KMS-11 (cell line): ENCODE results near the gene MMP25.
"Not testable (repeated sequence)": the region's sequence is repeated elsewhere in the genome, so short reads cannot be mapped to it uniquely, and the experiment has no call there.

Source experiments
- H2AFZ ChIP-seq: fragments of 200-600 bp; sonication (generic); 2 replicates; pipeline ENCODE4 v1.6.1; 2016; ENCODE audit warnings: antibody characterized with exemption, mixed run types, low read depth
- H3K27ac ChIP-seq: fragments of 200-600 bp; sonication (generic); 2 replicates; pipeline ENCODE4 v1.6.1; 2016; ENCODE audit warnings: mild to moderate bottlenecking, mixed run types
- H3K27me3 ChIP-seq: fragments of 200-600 bp; sonication (generic); 2 replicates; pipeline ENCODE4 v1.6.1; 2017; ENCODE audit warnings: mild to moderate bottlenecking, low read depth, mixed run types, moderate library complexity; ENCODE audit not compliant: insufficient read depth
- H3K36me3 ChIP-seq: fragments of 200-600 bp; sonication (generic); 2 replicates; pipeline ENCODE4 v1.6.1; 2017; ENCODE audit warnings: mild to moderate bottlenecking, mixed run types; ENCODE audit not compliant: insufficient read depth
- H3K4me1 ChIP-seq: fragments of 200-600 bp; sonication (generic); 2 replicates; pipeline ENCODE4 v1.6.1; 2016; ENCODE audit warnings: mild to moderate bottlenecking, low read depth, mixed run types; ENCODE audit not compliant: poor library complexity, severe bottlenecking
- H3K4me2 ChIP-seq: fragments of 200-600 bp; sonication (generic); 2 replicates; pipeline ENCODE4 v1.7.0; 2016; ENCODE audit warnings: mild to moderate bottlenecking, mixed run types
- H3K4me3 ChIP-seq: fragments of 200-600 bp; sonication (generic); IDR thresholded peaks from 2 replicates; pipeline ENCODE4 v1.6.1; 2017; ENCODE audit warnings: low read depth, low read length, mixed read lengths; ENCODE audit not compliant: insufficient read depth
- H3K79me2 ChIP-seq: fragments of 200-600 bp; sonication (generic); 2 replicates; pipeline ENCODE4 v1.6.1; 2016; ENCODE audit warnings: low read depth, mixed run types; ENCODE audit not compliant: insufficient read depth
- H3K9ac ChIP-seq: fragments of 200-600 bp; sonication (generic); 2 replicates; pipeline ENCODE4 v1.6.1; 2016; ENCODE audit warnings: mild to moderate bottlenecking, mixed run types
- H4K20me1 ChIP-seq: fragments of 200-600 bp; sonication (generic); 2 replicates; pipeline ENCODE4 v1.6.1; 2016; ENCODE audit warnings: mild to moderate bottlenecking, mixed run types; ENCODE audit not compliant: insufficient read depth
- TF ChIP-seq, protein P1 (sequence below): fragments of 200-600 bp; sonication (generic); conservative IDR thresholded peaks from 2 replicates; pipeline ENCODE4 v1.6.1; 2017; ENCODE audit warnings: low read depth, mild to moderate bottlenecking, antibody characterized with exemption, low read length, moderate library complexity, mixed read lengths

Gene MMP25

DNA sequence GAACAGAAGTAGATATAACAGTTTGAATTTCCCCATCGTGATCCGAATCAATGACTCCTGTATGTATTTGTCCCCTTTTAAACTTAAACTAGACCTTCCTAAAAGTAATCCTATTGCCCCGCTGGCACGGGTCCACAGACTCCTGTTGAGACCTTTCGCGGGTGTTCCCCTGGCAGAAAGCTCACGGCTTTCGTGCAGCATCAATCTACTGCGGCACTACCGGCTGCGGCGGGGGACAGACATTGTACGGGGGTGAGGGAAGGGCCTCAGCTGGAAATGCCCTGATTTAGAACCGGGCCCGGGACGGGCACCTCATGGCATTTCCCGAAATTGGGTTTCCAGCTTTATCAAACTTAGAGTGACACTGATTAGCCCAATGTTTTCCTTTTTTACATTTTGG, 33.7 kb downstream of the MMP25 start:
- Histone ChIP-seq H3K4me1 (peaks cover 6% of the 10 kb centered on the region), H3K4me3 (no peak overlapping the region), H3K9ac (no peak overlapping the region), H3K27me3 (peaks cover 60% of the 10 kb centered on the region; the same call in 1 of the 2 replicates), H3K36me3 (no peaks in the 10 kb centered on the region), H4K20me1 (no peaks in the 10 kb centered on the region), H3K79me2 (no peaks in the 10 kb centered on the region), H3K27ac (no peak overlapping the region), H3K4me2 (no peak overlapping the region), H2AFZ (no peak overlapping the region)
- TF ChIP-seq, protein P1, sequence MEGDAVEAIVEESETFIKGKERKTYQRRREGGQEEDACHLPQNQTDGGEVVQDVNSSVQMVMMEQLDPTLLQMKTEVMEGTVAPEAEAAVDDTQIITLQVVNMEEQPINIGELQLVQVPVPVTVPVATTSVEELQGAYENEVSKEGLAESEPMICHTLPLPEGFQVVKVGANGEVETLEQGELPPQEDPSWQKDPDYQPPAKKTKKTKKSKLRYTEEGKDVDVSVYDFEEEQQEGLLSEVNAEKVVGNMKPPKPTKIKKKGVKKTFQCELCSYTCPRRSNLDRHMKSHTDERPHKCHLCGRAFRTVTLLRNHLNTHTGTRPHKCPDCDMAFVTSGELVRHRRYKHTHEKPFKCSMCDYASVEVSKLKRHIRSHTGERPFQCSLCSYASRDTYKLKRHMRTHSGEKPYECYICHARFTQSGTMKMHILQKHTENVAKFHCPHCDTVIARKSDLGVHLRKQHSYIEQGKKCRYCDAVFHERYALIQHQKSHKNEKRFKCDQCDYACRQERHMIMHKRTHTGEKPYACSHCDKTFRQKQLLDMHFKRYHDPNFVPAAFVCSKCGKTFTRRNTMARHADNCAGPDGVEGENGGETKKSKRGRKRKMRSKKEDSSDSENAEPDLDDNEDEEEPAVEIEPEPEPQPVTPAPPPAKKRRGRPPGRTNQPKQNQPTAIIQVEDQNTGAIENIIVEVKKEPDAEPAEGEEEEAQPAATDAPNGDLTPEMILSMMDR = no peak

DNA sequence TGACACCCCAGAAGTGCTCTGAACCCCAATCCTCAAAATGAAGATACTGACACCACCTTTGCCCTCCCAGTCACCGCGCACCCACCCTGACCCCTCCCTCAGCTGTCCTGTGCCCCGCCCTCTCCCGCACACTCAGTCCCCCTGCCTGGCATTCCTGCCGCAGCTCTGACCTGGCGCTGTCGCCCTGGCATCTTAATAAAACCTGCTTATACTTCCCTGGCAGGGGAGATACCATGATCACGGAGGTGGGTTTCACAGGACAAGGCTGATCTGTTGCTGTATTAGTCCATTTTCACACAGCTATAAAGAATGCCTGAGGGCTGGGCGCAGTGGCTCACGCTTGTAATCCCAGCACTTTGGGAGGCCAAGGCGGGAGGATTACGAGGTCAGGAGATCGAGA, 35.6 kb downstream of the MMP25 start:
- not testable (repeated sequence) for H3K4me3 ChIP-seq, H3K36me3 ChIP-seq, H3K27ac ChIP-seq, H3K79me2 ChIP-seq, H2AFZ ChIP-seq, H3K4me1 ChIP-seq, H3K4me2 ChIP-seq, H4K20me1 ChIP-seq, H3K9ac ChIP-seq
- H3K27me3 ChIP-seq = peaks cover 56% of the 10 kb centered on the region; the same call in 1 of the 2 replicates

DNA sequence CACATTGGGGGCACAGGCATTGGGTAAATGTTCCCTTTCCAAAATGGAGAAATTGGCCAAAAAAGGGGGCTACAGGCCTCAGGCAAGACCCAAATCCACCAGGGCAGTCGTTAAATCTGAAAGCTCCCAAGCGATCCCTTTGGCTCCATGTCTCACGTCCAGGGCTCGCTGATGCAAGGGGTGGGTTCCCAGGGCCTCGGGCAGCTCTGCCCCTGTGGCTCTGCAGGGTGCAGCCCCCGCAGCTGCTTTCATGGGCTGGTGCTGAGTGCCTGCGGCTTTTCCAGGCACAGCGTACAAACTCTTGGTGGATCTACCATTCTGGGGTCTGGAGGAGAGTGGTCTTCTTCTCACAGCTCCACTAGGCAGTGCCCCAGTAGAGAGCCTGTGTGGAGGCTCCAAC, 37.0 kb downstream of the MMP25 start:
- H3K79me2 ChIP-seq, H3K4me3 ChIP-seq, H3K9ac ChIP-seq, H3K4me1 ChIP-seq, H3K27ac ChIP-seq, H2AFZ ChIP-seq, H3K36me3 ChIP-seq, H3K4me2 ChIP-seq, H4K20me1 ChIP-seq: not testable (repeated sequence)
- H3K27me3 ChIP-seq = peaks cover 46% of the 10 kb centered on the region; the same call in 1 of the 2 replicates

DNA sequence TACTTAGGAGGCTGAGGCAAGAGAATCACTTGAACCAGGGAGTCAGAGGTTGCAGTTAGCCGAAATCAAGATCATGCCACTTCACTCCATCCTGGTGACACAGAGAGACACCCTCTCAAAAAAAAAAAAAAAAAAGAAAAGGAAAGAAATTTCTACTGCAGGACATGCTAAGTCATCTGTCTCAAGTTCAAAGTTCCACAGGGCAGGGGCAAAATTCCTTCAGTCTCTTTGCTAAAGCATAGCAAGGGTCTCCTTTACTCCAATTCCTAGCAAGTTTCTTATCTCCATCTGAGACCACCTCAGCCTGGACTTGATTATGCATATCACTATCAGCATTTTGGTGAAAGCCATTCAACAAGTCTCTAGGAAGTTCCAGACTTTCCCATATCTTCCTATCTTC, 38.1 kb downstream of the MMP25 start:
- Histone ChIP-seq H3K36me3 (no peaks in the 10 kb centered on the region), H3K79me2 (no peaks in the 10 kb centered on the region), H3K4me2 (no peak overlapping the region), H2AFZ (no peak overlapping the region), H4K20me1 (no peaks in the 10 kb centered on the region), H3K9ac (no peak overlapping the region), H3K27me3 (peaks cover 39% of the 10 kb centered on the region; the same call in 1 of the 2 replicates), H3K4me3 (no peak overlapping the region), H3K4me1 (no peaks in the 10 kb centered on the region), H3K27ac (no peak overlapping the region)
- TF ChIP-seq, protein P1 = no peak

DNA sequence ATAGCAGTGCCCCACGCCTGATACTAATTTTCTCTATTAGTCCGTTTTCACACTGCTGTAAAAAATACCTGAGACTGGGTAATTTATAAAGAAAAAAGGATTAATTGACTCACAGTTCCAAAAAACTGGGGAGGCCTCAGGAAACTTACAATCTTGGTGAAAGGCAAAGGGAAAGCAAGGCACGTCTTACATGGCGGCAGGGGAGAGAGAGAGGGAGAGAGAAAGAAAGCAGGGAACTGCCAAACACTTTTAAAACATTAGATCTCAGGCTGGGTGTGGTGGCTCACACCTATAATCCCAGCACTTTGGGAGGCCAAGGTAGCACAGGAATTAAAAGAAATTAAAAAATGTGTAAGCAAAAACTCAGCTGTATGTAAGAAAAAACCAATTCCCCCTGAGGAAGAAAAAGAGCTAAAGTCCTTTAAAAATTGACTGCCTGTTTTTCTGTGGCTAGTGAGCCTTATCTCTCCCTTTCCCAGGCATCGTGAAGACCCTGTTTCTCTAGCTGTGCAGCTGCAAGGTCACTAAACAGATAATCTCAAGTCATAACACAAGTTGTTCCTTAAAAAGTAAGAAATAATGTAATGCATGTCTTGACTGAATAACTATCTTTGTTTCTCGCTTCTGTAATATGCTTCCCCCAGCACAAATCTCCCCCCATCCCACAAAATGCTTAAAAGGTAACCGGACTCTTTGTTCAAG, 38.8 kb downstream of the MMP25 start:
- H3K79me2 ChIP-seq = no peaks in the 10 kb centered on the region
- H3K4me1 ChIP-seq = no peaks in the 10 kb centered on the region
- H4K20me1 ChIP-seq = no peaks in the 10 kb centered on the region
- H3K4me3 ChIP-seq = no peak overlapping the region
- TF ChIP-seq, protein P1 = no peak
- H3K9ac ChIP-seq = no peak overlapping the region
- H3K36me3 ChIP-seq = no peaks in the 10 kb centered on the region
- no peak overlapping the region for H3K27ac ChIP-seq
- H3K27me3 ChIP-seq = peaks cover 32% of the 10 kb centered on the region; the same call in 1 of the 2 replicates
- no peak overlapping the region for H2AFZ ChIP-seq
- H3K4me2 ChIP-seq = no peak overlapping the region
